NCI-H146 treated with DMSO at 0.1 percent for 48 hours (cell line): Measurements from ENCODE around the gene TMEM203.

Source experiments
- DNase-seq: peaks from one replicate; lab custom pipeline; 2025; ENCODE audit not compliant: unreplicated experiment; lab: John Stamatoyannopoulos, UW

TMEM203 gene

GRCh38 chr9:137230705-137231371 is 25.4 kb upstream of the TMEM203 start, which contains the start of gene SLC34A3:
Gene SLC34A3 (plus strand): TSS chr9:137230901. CDS start chr9:137231703, 802 bp downstream.
- no peak for DNase-seq

GRCh38 chr9:137229903-137230704 is 24.7 kb upstream of the TMEM203 start:
- DNase-seq = no peak

- DNase-seq = no peak
Measured at GRCh38 chr9:137228968-137229896, 23.8 kb upstream of the TMEM203 start.

DNA sequence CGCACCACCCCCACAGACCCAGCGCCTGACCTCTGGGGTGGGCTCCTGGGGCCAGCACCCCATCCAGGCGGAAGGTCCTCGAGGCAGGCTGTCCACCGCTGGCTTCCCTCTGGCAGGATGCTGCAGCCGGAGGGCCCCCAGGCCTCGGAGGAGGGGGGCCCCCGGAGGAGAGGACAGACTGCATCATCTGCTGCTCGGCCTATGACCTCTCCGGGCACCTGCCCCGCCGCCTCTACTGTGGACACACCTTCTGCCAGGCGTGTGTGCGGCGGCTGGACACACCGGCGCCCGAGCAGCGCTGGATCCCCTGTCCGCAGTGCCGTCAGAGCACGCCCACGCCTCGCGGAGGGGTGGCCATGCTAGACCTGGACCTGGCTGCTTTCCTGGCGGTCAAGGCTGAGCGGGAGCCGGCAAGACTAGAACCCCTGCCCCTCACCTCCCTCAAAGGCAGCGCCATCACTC is 23.1 kb upstream of the TMEM203 start:
- DNase-seq = no peak

- DNase-seq = no peak
Measured at GRCh38 chr9:137227853-137228505, 22.5 kb upstream of the TMEM203 start.

DNA sequence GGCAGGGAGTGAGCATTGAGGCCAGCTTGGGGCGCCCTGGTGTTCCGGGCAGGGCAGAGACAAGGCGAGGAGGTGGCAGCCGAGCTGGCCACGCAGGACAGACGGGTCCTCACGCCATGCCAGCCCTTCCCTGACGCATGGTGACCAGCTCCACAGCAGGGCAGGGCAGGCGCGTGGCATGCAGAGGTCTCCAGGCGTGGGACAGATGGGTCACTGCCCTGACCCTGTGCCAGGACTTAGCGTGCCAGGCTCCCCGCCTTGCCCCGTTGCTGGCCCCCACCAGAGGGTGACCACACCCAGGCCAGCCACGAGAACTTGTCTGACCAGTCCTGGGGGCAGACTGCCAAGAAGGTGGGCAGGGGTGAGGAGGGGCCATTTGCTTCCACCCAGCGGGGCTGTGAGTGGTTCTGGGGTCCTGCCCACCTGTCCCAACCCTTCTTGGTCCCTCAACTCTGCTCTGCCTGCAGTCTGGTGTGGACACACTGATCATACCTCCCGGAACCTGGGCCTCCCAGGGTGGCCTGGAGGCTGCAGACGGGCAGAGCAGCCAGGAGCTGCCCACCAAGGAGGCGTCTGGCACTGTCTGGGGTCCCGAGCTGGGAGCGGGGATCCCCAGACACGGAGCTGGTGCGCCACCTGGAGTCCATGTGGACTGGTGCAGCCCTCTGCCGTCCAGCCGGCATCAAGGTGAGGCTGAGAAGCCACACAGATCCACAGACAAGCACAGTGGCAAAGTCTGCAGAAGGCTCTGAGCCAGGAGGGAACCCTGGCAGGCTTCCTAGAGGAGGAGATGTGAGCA is 21.8 kb upstream of the TMEM203 start, which contains the start of gene RNF224:
RNF224 (plus strand) TSS at position 449 of the 799 bp plus-strand sequence. CDS start 834 bp downstream, outside the sequence.
- DNase-seq = no peak

DNA sequence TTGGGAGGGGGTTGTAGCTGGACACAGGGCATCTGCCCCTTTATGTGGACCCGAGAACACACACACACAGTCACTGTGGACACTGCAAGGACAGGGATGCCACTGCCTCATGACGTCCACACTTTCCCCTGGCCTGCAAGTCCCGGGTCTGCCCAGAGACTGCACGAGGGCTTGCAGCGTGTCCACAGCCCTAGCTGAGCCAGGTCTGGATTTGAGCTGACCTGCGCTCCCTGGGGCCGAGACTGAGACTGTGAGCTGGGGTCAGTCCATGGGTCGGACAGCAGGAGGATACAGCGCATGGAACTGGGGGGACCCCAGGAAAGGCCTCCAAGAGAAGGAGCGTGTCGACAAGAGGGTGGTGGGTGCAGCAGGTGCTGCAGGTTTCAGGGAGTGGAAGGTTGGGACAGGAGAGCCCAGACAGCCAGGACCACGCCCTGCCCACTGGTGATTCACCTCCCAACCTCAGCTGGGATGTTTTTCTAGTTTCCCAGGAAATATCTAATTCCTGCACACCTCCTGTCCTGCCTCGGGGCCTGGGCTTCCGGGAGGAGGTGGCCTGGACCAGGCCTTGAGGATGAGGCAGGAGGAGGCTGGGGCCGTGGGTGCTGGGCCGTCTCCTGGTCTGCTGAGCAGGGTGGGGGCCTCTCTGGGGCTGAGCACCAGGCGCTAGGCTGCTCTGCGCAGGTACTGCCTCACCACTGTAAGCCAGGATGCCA is 21.0 kb upstream of the TMEM203 start:
- no peak for DNase-seq

GRCh38 chr9:137225699-137226331 is 20.4 kb upstream of the TMEM203 start:
- DNase-seq = no peak

GRCh38 chr9:137224830-137225694 is 19.6 kb upstream of the TMEM203 start, which contains the start of gene CYSRT1:
Gene CYSRT1 (plus strand): TSS chr9:137225174. CDS start chr9:137225622, 448 bp downstream.
- DNase-seq = no peak

GRCh38 chr9:137223078-137223970 is 17.9 kb upstream of the TMEM203 start:
- DNase-seq = peak; percentile 80

- no peak for DNase-seq
Measured at GRCh38 chr9:137222190-137223077, 17.0 kb upstream of the TMEM203 start, which contains the start of gene RNF208. Gene RNF208 (minus strand): TSS chr9:137222240. CDS start chr9:137221212, 1,028 bp downstream.

DNA sequence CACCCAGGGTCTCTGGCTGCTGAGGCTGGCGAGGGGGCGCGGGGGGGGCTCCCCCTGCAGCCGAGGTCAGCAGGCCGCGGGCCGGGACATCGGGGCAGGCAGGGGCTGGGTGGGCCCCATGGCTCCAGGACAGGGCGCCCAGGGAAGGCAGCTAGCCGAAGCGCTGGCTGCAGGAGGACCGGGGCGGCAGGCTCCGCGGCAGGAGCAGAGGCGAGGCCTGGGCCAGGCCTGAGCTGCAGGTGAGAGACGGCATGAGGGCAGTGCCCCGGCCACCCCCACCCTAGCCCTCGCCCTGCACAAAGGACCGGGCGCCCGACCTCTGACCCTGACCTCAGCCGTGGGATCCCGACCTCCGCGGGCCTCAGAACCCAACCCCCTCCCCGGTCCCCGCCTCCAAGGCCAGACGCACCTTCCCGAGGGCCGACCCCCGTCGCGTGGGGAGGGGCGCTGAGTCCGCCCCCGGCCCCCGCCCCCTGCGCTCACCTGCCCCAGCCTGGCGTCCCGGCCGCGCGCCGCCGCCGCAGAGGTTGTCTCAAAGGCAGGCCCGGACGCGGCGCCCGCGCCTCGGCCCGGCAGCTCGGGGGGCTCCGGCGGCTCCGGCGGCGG is 16.2 kb upstream of the TMEM203 start:
- no peak for DNase-seq

- DNase-seq = no peak
Measured at GRCh38 chr9:137221095-137221505, 15.7 kb upstream of the TMEM203 start.

- DNase-seq = no peak
Measured at GRCh38 chr9:137220317-137221094, 15.1 kb upstream of the TMEM203 start.
